Measurements from ENCODE around the gene PRICKLE3. TPM values are rescaled to one million over a fixed set of nuclear protein-coding genes. Genes with fewer than 3 reads are reported as not detected.
A peak's percentile ranks its signal among the peaks of the same experiment; 100 is the strongest.

PRICKLE3 gene
- total RNA-seq, 1 donor from 2014 or later, result 3.0 TPM

GRCh38 chrX:49208399-49208798, 22.2 kb upstream of the PRICKLE3 start:
- no peak for DNase-seq (ENCODE audit: low read depth in 2 of 2)

- DNase-seq (ENCODE audit: low read depth in 2 of 2), result no peak
Observed at GRCh38 chrX:49206543-49206942, 20.4 kb upstream of the PRICKLE3 start.

- no peak for DNase-seq (ENCODE audit: low read depth in 2 of 2)
Observed at GRCh38 chrX:49205443-49205842, 19.3 kb upstream of the PRICKLE3 start.

- DNase-seq (ENCODE audit: low read depth in 2 of 2), result no peak
Observed at GRCh38 chrX:49204709-49205108, 18.5 kb upstream of the PRICKLE3 start.

- no peak for DNase-seq (ENCODE audit: low read depth in 2 of 2)
Observed at GRCh38 chrX:49204017-49204416, 17.8 kb upstream of the PRICKLE3 start.

- no peak for DNase-seq (ENCODE audit: low read depth in 2 of 2)
Observed at GRCh38 chrX:49203536-49203935, 17.4 kb upstream of the PRICKLE3 start.

GRCh38 chrX:49202022-49202421, 15.8 kb upstream of the PRICKLE3 start:
- no peak for DNase-seq (ENCODE audit: low read depth in 2 of 2)

- DNase-seq (ENCODE audit: low read depth in 2 of 2), result peak; percentile 69 to 90
Observed at GRCh38 chrX:49199906-49200771, 14.0 kb upstream of the PRICKLE3 start, which contains the start of gene SYP. Gene SYP, minus strand, starts transcription at chrX:49200193. Its CDS starts 7 bp downstream, at chrX:49200186.

- no peak for DNase-seq (ENCODE audit: low read depth in 2 of 2)
Observed at GRCh38 chrX:49199315-49199595, 13.1 kb upstream of the PRICKLE3 start.

GRCh38 chrX:49198540-49199314, 12.6 kb upstream of the PRICKLE3 start:
- DNase-seq (ENCODE audit: low read depth in 2 of 2), result no peak

- DNase-seq (ENCODE audit: low read depth in 2 of 2), result no peak
Observed at GRCh38 chrX:49197543-49198087, 11.4 kb upstream of the PRICKLE3 start.

GRCh38 chrX:49193542-49193964, 7.4 kb upstream of the PRICKLE3 start:
- DNase-seq (ENCODE audit: low read depth in 2 of 2), result no peak

GRCh38 chrX:49192722-49193328, 6.7 kb upstream of the PRICKLE3 start:
- peak in 1 of 2 donors; percentile 24 for DNase-seq (ENCODE audit: low read depth in 2 of 2)

GRCh38 chrX:49191574-49192011, 5.4 kb upstream of the PRICKLE3 start:
- no peak for DNase-seq (ENCODE audit: low read depth in 2 of 2)

- peak; percentile 99 for DNase-seq (ENCODE audit: low read depth in 2 of 2)
Observed at GRCh38 chrX:49190821-49191573, 4.8 kb upstream of the PRICKLE3 start.

GRCh38 chrX:49189606-49190005, 3.4 kb upstream of the PRICKLE3 start:
- no peak for DNase-seq (ENCODE audit: low read depth in 2 of 2)

- DNase-seq (ENCODE audit: low read depth in 2 of 2), result no peak
Observed at GRCh38 chrX:49188468-49189076, 2.4 kb upstream of the PRICKLE3 start.

- no peak for DNase-seq (ENCODE audit: low read depth in 2 of 2)
Observed at GRCh38 chrX:49187526-49187925, 1.4 kb upstream of the PRICKLE3 start.

- no peak for DNase-seq (ENCODE audit: low read depth in 2 of 2)
Observed at GRCh38 chrX:49187028-49187394, 838 bp upstream of the PRICKLE3 start.
